Spleen (tissue), 7 donors: Measurements from ENCODE around the gene KIF23.

Experiments
- CTCF ChIP-seq, 11 experiments: fragments of 200-600 bp in 7 of 11; fragments of 450-650 bp in 4 of 11; sonication (generic) in 4 of 11; IDR thresholded peaks in 8 of 11; conservative IDR thresholded peaks in 3 of 11; 1 replicate in 7 of 11; 2 replicates in 4 of 11; pipeline versions ENCODE4 v1.4.0 to v1.8.0; 2016 to 2021; ENCODE audit warnings: antibody characterized with exemption in 11 of 11, inconsistent platforms in 4 of 11, mild to moderate bottlenecking in 1 of 11
- POLR2AphosphoS5 ChIP-seq, 3 donors: sonication (generic); formaldehyde crosslinking; IDR thresholded peaks; one replicate each; pipeline ENCODE4 v1.5.1; 2017; ENCODE audit warnings: antibody characterized with exemption in 3 of 3
- donor health status: DM: no; HTN: no; CAD: no; lungs with moderate emphysema.
- donor health status: DM: no; HTN: no; CAD: no.
- donor health status: DM: no; HTN: no; CAD: no.

- no peak for TF ChIP-seq CTCF (IDR thresholded peaks at IDR 0.05 in 8 of 11, conservative IDR thresholded peaks at IDR 0.05 in 3 of 11)
- no peak for TF ChIP-seq POLR2AphosphoS5 (IDR thresholded peaks at IDR 0.05)
Measured at GRCh38 chr15:69465253-69465652, 51.1 kb downstream of the KIF23 start.
